Activated CD4-positive, alpha-beta T cell treated with anti-CD3 and anti-CD28 coated beads for 4 hours (primary cell): ENCODE results near the gene PPIL6.

Experiments
- DNase-seq, 2 donors: peaks; one replicate each; pipeline ENCODE4 v3.0.0-alpha.2; 2020

Gene PPIL6

DNA sequence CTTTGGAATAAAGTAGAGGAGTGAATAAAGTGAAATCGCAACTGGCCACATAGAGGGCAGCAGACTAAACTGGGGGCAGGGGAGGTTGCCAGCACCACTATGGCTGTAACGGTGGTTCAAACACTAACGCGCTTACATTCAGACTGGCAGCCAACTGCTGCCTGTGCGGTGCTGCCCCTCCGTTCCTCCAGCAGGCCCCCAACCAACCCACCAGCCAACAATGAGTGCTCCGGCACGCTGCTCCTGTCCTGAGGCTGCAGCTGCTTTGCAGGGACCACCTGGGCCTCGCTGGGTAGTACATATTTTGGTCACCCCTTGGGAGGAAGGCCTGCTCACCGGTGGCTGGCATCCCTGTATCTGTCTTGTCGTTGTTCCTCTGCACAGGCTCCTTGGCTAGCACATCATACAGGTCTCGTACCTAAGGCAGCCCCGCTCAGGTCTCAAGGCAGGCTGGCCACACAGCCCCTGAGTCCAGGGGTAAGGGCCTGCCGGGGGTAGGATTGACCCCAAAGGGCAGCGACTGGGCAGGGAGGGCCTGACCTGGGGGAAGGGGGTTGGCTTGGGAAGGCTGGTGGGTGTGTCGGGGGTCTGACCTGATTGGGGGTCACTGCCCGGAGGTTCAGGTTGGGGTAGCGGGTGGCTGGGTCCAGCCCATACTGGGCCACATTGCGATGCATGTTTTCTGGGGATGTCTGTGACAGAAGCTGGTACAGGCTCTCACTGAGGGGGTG is 8.8 kb upstream of the PPIL6 start:
- no peak for DNase-seq

DNA sequence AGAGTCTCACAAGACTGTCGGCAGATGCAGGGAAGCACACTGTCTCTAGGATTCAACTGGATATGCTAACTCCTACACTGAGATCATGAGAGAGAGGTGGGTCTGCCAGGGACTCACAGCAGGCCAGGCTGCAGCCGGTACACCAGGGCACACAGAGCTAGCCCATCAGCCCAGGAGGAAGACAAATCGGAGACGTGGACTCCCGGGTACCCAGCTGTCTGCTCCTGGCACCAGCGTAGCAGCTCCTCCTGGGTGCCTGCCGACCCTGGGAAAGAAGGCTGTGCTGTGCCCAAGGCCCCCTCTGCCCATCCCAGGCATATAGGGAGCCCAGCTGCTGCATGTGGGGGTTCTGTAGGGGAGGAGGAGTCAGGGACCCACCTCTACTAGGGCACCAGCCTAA is 8.2 kb upstream of the PPIL6 start:
- no peak for DNase-seq

DNA sequence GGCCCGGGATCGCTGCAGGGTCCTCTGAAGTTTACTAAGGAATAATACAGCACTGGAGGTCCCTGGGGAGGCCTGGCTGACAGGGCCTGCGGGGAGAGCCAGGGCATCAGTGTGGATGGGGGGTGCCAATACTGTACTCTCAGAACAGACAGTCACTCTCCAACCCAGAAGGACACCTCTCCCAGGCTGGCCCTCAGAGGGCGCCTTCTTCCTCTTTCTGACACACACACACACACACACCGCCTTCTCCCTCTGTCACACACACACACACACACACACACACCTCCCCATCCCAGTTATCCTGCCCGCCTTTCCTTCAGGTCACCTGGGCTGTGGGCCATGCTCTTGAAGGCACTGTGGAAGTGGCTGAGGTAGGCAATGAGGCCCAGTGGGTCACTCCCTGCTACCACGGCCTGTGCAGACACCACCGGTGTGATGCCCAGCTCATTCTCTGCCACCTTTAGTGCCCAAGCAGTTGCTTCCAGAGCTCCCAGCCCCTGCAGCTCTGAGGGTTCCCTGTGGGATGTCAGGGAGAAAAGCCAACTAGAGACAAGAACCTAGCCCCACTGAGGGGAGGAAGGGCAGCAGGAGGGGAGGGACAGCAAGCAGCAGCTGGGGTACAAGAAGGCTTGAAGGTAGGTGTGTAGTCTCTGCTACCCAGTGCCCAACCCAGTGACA is 7.6 kb upstream of the PPIL6 start:
- DNase-seq = no peak

DNA sequence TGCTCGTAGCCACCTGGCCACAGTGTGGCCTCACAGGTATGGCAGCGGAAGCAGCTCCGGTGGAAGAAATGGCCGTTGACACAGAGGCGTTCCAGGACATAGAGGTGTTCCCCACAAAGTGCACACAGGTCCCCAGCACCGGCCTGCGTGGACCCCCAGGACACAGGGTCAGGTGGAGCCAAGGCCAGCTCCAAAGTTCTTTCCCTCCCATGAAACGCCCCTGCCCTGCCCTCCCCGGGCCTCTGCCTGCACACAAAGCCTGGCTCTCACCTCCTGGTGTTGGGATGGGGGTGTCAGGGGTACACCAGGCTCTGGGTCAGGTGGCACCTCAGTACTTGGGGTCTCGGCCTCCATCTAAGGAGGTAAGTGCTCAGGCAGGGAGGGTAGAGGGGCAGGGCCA is 6.7 kb upstream of the PPIL6 start:
- DNase-seq = no peak

DNA sequence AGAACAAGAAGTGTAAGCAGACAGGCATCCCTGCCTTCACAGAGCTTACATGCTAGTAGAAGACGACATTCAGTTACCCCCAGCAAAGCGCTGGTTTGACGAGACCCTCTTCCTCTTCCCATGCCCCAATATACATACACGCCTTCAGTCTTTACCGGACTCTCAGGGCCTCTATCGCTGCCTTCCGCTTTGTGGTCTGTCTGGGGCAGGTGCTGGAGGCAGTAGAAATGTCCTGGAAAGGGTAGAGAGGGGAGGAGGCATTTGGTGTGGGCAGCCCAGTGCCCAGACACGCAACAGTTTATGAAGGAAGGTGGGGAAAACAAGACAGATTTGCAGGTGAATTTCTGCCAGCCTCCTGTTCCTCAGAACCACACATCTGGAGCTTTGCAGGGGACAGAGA is 6.1 kb upstream of the PPIL6 start:
- no peak for DNase-seq

DNA sequence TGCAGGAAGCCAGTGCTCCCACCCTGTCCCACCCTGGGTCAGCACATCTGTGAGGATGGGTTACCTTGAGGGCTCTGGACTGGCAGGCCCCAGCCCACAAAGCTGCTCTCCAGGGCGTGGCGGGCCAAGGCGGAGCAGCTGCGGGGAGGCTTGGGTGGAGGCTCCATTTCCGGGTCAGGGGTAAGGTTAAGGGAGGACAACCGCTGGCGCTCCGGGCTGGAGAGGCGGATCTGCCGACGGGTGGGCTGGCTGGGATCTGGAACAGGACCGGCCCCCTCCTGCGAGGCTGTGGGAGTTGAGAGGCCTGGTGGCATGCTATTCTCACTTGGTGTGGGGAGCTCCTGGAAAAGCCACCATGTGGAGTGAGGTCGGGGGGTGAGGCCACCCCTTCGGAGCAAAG is 5.6 kb upstream of the PPIL6 start:
- no peak for DNase-seq

DNA sequence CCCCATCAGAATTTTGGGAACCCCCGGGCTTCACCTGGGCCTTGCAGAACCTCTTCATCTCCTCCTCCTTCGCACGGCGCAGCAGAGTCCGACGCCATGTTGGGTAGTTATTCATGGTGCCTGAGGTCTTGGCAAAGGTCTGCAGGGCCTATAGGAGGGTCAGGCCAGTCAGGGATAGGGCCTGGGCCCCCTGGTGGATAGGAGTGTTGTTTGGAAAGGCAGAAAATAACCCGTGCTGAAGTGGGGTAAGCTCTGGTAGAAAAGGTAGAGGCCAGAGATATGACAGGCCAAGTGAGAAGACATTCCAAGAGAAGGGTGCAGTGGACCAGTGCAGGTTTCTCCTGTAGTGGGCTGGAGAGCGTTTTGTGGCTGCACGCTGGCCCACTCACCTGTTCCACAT is 5.0 kb upstream of the PPIL6 start:
- no peak for DNase-seq

DNA sequence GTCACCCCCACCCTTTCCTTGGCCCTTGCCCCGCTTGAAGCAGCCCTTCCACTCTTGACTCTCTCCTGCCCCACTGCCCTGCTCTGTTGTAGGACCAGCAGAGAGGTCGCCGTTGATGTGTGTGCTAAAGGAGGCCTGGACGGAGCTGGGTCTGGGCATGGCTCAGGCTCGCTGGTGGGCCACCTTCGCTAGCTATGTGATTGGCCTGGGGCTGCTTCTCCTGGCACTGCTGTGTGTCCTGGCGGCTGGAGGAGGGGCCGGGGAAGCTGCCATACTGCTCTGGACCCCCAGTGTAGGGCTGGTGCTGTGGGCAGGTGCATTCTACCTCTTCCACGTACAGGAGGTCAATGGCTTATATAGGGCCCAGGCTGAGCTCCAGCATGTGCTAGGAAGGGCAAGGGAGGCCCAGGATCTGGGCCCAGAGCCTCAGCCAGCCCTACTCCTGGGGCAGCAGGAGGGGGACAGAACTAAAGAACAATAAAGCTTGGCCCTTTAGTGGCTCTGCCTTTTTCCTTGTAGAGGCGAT is 3.1 kb upstream of the PPIL6 start:
- DNase-seq = no peak

DNA sequence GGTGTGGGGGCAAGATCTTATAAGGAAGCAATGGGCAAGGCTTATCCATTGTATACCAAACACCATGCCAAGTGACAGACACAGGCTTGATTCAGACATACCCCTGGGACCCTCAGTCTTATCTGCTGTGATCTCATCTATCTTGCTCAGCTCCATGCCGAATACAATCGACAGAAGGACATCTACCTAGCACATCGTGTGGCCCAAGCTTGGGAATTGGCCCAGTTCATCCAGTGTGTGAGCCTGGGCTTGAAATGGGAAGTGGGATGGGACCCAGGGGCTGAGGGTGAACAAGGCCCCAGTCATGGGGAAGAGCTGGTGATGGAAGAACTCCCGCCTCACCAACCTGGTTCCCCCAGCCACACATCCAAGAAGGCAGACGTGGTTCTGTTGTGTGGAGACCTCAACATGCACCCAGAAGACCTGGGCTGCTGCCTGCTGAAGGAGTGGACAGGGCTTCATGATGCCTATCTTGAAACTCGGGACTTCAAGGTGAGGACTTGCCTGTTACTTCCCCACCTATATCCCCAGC is 2.0 kb upstream of the PPIL6 start:
- no peak for DNase-seq

DNA sequence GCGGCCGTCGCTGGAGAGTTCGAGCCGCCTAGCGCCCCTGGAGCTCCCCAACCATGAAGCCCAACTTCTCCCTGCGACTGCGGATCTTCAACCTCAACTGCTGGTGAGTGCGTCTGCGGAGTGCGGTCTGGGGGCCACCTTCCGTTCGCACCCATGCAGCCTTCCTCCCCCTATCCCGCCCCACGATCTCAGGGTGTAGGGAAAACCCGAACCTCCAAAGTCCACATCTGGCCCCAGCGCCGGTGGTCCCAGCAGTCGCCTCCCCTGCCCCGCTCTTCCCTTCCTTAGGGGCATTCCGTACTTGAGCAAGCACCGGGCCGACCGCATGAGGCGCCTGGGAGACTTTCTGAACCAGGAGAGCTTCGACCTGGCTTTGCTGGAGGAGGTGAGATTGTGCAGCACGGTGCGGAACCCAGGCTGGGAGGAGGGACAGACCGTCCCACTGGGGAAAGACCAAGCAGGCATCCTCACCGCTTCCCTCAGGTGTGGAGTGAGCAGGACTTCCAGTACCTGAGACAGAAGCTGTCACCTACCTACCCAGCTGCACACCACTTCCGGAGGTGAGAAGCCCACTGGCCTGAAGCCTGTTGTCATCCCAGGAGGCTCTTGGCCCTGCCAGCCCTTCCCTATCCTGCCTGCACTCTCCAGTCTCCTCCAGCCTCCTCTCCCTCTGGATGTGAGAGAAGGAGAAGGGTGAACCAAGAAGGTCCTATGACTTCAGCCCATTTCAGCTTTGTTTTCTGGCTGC is 815 bp upstream of the PPIL6 start:
- peak; percentile 39 to 49 for DNase-seq

DNA sequence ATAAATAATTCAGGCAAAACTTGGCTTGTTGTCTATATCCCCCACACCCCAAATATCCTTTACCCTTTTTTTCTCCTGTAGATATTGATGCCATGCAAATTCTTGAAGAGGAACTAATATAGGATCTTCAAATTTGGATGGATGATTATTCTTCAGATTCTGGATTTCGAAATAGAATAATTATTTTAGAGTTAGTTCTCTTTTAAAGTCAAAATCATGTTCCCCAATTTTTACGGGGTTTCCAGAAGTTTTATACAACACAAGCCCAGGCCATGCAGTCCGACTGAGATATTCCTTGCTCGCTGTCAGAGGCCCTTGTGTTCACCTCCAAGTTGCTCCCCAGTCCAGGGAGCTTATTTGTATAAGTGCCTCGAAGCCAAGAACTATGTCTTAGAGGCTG is 4.4 kb downstream of the PPIL6 start:
- DNase-seq = no peak

DNA sequence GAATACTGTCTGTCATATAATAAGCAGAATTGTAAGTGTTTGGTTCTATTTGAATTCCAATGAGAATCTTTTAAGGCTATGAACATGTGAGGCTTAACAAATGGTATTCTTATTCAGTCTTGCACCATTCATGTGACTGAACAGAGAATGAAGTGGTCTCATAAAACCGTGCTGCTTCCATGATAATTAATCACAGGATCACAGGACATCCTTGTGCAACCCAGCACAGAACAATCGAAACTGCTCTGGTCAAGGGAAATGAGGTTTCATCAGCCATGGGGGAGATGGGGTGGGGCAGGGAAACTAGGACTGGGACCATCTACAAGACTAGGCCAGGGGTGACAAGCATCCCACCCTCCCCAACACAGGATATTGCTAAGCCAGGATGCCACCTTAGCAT is 6.0 kb downstream of the PPIL6 start:
- no peak for DNase-seq

DNA sequence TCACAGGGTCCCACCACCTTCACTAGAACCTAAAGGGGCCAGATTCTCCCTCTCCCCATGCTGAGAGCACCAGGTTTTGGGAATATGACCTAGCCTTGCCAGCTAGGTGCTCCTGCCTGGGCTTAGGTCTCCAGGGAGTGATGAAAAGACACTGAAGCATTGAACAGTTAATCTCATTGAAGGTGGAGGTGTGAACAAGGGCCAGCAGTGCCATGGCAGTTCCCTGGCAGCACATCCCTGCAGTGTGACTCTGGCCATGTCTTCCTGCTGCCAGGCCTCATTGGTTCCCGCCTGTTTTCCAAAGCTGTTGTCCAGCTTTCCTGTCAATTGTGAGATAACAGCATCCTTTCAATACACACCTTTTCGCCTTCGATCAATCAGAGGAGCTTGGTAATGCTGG is 10.9 kb downstream of the PPIL6 start:
- no peak for DNase-seq

DNA sequence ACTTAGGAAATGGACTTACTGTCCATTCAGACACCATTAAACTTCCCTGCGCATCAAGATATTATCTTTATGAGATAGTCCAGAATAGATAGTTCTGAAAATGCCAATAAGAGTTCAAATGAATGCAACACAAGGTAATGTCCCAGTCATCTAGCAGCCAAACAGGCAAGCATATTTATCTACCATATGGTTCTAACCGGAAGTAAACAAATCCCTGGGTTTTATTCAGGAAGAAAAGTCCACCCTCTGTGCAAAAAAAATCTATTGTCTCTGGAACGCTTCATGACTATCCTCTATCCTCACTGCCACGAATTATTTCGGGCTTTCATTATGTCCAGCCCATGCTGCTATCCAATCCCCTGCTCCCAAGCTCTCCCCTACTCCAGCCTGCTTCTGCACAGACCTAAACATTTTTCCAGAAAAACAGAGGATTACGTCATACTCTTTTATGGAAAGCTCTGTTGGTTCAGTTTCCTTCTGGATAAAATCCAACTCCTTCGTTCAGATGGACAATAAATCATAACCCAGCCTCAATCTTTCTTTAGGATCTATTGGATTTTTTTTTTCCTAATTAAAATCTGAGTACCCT is 11.4 kb downstream of the PPIL6 start:
- no peak for DNase-seq

DNA sequence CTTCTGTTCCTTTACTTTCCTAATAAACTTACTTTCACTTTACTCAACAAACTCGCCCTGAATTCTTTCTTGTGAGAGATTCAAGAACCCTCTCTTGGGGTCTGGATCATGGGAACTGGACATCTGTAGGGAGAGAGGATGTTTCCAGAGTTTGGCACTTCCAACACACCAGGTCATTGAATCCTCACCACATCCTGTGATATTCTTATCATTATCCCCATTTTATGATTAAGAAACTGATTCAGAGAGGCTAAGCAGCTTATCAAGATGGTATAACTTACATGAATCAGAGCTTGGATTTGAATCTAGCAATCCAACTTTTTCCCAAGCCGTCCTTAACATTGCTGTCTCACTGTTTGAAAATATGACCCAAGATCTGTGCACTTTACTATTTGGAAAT is 15.5 kb downstream of the PPIL6 start:
- no peak for DNase-seq

DNA sequence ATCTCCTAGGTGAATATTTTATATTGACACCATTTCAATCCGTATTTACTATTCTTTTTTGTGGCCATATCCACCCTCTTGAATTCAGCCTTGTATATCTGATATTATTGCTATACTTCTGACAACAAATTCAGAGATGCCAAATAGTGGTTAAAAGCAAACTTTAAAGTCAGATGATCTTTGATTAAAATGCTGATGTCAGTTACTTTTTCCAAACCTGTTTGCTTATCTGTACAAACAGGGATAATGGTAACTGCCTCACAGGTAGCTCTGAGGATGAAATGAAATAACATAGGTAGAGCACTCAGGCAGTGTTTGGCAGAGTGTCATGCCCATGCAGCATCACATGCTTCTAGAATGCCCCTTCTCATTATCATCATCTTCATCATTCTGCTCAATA is 19.2 kb downstream of the PPIL6 start:
- no peak for DNase-seq

DNA sequence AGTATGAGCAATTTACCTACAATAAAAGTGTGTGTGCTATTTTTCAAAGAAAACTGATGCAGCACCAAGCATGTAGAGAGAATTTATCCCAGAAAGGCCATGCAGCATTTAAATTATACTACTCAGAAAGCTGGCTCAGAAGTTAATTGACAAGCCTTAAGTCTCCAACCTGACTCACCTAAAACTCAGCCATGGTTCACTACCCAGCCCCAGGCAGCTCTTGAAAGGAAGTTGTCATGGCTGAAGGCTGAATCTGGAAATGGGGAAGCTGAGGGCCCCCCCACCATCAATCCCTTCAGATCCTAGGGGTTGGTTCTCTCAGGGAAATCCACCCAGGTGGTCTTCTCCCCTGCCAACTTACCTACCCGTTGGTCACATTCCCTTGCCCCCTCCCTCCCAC is 19.7 kb downstream of the PPIL6 start:
- DNase-seq = no peak

DNA sequence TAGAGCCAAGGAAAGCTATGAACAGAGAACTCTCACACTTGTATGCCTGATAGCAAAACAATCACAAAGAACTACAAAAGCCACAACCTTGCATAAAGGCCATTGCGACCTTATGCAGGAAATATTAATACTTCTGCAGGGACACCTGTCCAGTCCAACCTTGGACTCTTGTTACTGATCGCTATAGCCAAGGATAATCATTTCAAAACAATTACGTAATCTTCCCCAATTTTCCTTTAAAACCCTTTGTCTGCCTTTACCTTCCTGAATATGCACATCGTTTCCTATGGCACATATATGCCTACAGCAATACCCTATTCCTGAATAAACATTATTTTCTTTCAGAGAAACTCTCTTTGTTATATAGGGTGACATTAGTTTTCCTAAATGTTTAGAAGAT is 22.8 kb downstream of the PPIL6 start:
- DNase-seq = no peak

DNA sequence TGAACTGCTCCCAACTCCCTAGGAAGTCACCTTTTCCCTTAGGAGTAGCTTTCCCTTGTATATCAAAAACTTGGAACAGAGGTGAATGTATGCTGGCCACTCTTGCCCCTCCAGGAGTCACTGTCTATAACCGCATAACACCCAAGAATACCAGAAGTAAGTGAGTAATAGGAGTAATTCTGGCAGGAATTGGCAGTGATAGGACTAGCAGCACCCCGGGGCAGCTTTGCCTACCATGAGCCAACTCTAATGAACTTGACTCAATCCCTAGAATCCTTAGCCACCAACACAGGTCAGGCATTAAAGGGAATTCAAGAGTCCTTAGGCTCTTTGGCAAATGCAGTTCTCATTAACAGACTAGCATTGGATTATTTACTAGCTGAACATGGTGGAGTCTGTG is 29.4 kb downstream of the PPIL6 start:
- no peak for DNase-seq

DNA sequence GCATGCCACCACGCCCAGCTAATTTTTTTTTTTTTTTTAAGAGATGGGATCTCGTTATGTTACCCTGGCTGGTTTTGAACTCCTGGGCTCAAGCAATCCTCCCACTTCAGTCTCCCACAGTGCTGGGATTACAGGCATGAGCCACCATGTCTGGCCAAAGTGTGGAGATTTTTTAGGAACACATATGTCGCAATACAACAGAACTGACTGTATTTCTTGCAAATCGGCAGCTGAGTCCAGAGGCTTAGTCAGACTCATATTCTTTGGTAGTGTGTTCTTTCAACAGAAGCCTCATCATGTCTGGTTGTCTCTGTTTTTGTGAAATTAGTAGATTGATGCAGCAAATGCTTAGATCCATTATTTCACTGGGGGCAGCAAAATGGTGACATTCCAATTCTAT is 34.2 kb downstream of the PPIL6 start:
- no peak for DNase-seq

DNA sequence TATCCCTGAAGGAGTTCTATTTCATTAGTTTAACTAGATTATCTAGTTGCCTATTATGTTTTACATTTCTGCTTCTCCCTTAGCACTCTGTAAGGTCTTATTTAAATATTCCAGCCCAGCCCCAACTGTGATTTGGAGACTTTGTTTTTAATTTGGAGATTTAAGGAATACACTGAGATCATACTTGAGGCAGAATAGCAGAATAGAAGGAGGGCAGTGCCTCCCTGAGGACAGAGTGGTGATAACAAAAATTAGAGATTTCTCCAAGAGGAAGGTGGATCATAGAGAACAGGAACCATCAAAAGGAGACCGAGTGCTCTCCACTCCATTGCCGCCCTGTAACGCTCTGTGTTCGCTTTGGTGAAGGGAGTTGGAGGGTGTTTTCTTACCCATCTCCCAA is 43.4 kb downstream of the PPIL6 start:
- no peak for DNase-seq

DNA sequence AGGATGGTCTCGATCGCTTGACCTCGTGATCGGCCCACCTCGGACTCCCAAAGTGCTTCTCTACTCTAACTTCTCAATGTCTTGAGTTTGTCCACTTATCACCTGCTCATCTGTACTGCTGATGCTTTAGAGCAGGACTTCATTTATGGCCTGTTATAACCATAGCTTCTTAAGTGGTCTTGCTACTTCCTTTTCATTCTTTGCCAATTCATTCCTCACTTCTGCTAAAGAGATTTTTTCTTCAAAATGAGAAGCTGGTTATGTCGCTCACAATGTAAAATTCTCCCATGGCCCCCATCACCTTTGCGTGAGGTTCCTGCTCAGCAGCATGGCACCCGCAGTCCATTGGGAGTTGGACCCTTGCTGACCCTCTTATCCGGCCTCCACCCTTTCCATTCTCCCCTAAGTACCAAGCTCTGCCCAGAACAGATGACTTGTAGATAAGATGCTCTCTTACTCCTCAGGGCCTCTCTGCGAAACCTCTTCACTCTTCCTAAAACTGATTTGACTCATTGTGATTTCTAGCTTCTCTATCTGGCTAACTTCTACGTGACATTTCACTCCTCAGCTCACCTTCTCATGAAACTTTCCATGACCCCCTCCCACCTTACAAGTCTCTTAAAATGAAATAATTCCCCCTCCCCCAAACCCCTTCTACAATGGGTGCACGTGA is 44.2 kb downstream of the PPIL6 start:
- DNase-seq = no peak

DNA sequence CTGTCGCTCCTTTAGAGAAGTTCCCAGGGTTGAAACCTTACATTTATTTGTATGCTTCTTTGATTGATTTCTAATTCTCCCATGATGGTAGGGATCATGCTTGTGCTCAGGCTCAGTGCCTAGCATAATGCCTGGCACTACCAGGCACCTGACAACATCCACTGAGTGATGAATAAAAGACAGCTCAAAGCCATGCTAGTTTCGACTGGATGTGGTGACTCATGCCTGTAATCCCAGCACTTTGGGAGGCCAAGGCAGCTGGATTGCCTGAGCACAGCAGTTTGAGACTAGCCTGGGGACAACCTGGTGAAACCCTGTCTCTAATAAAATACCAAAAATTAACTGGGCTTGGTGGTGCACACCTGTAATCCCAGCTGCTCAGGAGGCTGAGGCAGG is 46.5 kb downstream of the PPIL6 start:
- DNase-seq = no peak
